GM21717 (cell line): ENCODE measurements around the gene GSK3B.

Experiments used
- ATAC-seq: cut with Tn5 transposase; IDR thresholded peaks from one replicate; pipeline ENCODE4 v1.9.1; 2021; ENCODE audit warnings: mild to moderate bottlenecking, moderate library complexity; ENCODE audit not compliant: unreplicated experiment

Gene GSK3B

GRCh38 chr3:120098710-120099109 lies 4.5 kb upstream of the GSK3B start:
- ATAC-seq, result no peak

GRCh38 chr3:120095979-120096426 lies 1.8 kb upstream of the GSK3B start:
- no peak for ATAC-seq

GRCh38 chr3:120095226-120095978 lies 1.2 kb upstream of the GSK3B start:
- ATAC-seq, result peak; percentile 47

- peak; percentile 73 for ATAC-seq
Measured at GRCh38 chr3:120094776-120095225, 554 bp upstream of the GSK3B start.

GRCh38 chr3:120093119-120093910 lies 932 bp downstream of the GSK3B start:
- no peak for ATAC-seq

GRCh38 chr3:120092474-120092873 lies 1.8 kb downstream of the GSK3B start:
- ATAC-seq, result no peak

- no peak for ATAC-seq
Measured at GRCh38 chr3:120090422-120090821, 3.8 kb downstream of the GSK3B start.

GRCh38 chr3:120089089-120089488 lies 5.2 kb downstream of the GSK3B start:
- ATAC-seq, result no peak

- ATAC-seq, result no peak
Measured at GRCh38 chr3:120088622-120089021, 5.6 kb downstream of the GSK3B start.

- peak; percentile 75 for ATAC-seq
Measured at GRCh38 chr3:120081719-120082118, 12.5 kb downstream of the GSK3B start.

GRCh38 chr3:120080836-120081235 lies 13.4 kb downstream of the GSK3B start:
- ATAC-seq, result no peak

GRCh38 chr3:120077731-120078130 lies 16.5 kb downstream of the GSK3B start:
- no peak for ATAC-seq

- no peak for ATAC-seq
Measured at GRCh38 chr3:120072867-120073525, 21.3 kb downstream of the GSK3B start.

GRCh38 chr3:120071259-120071658 lies 23.0 kb downstream of the GSK3B start:
- ATAC-seq, result no peak

GRCh38 chr3:120070263-120070981 lies 23.8 kb downstream of the GSK3B start:
- no peak for ATAC-seq

GRCh38 chr3:120067083-120067482 lies 27.2 kb downstream of the GSK3B start:
- ATAC-seq, result no peak

- no peak for ATAC-seq
Measured at GRCh38 chr3:120066634-120067033, 27.6 kb downstream of the GSK3B start.

GRCh38 chr3:120064641-120065040 lies 29.6 kb downstream of the GSK3B start:
- ATAC-seq, result no peak

- no peak for ATAC-seq
Measured at GRCh38 chr3:120062474-120062873, 31.8 kb downstream of the GSK3B start.

GRCh38 chr3:120059081-120059864 lies 35.0 kb downstream of the GSK3B start:
- no peak for ATAC-seq
